Karpas-422 (cell line): ENCODE results near the gene ZFAND5. TPM values are rescaled to one million over a fixed set of nuclear protein-coding genes. Genes with fewer than 3 reads are reported as not detected.

ENCODE experiments used
- DNase-seq: peaks from one replicate; pipeline ENCODE4 v3.0.0-alpha.2; 2015
- H2AFZ ChIP-seq: fragments of 200-600 bp; sonication (generic); 2 replicates; pipeline ENCODE4 v1.6.1; 2014; ENCODE audit warnings: antibody characterized with exemption, low read length, mixed read lengths
- H3K27ac ChIP-seq: fragments of 200-600 bp; sonication (generic); 2 replicates; pipeline ENCODE4 v1.5.1; 2014; ENCODE audit warnings: mild to moderate bottlenecking, low read length, moderate library complexity
- H3K27me3 ChIP-seq: fragments of 200-600 bp; sonication (generic); 2 replicates; pipeline ENCODE4 v1.6.1; 2014; ENCODE audit warnings: low read length, mixed read lengths
- H3K36me3 ChIP-seq: fragments of 200-600 bp; sonication (generic); 2 replicates; pipeline ENCODE4 v1.6.1; 2014; ENCODE audit warnings: low read length, mixed read lengths; ENCODE audit not compliant: insufficient read depth
- H3K4me1 ChIP-seq: fragments of 200-600 bp; sonication (generic); 2 replicates; pipeline ENCODE4 v1.6.1; 2014; ENCODE audit warnings: mild to moderate bottlenecking, low read length, mixed read lengths
- H3K4me2 ChIP-seq: fragments of 200-600 bp; sonication (generic); 2 replicates; pipeline ENCODE4 v1.6.1; 2014; ENCODE audit warnings: low read length, low read depth, mild to moderate bottlenecking; ENCODE audit not compliant: poor library complexity, severe bottlenecking
- H3K4me3 ChIP-seq: fragments of 200-600 bp; sonication (generic); 2 replicates; pipeline ENCODE4 v1.5.1; 2014; ENCODE audit warnings: mild to moderate bottlenecking, antibody characterized with exemption, low read length, mixed read lengths
- H3K79me2 ChIP-seq: fragments of 200-600 bp; sonication (generic); 2 replicates; pipeline ENCODE4 v1.6.1; 2014; ENCODE audit warnings: mild to moderate bottlenecking, low read length, mixed read lengths
- H3K9ac ChIP-seq: fragments of 200-600 bp; sonication (generic); 2 replicates; pipeline ENCODE4 v1.6.0; 2014; ENCODE audit warnings: low read length
- H3K9me2 ChIP-seq: fragments of 200-600 bp; sonication (generic), shearing (Covaris generic); replicated peaks from 2 replicates; pipeline ENCODE4 v1.6.0; 2014; ENCODE audit warnings: mild to moderate bottlenecking, low read length, moderate library complexity; ENCODE audit not compliant: insufficient read depth
- H3K9me3 ChIP-seq: fragments of 300-700, 200-600 bp; sonication (generic); 2 replicates; pipeline ENCODE4 v1.6.1; 2014; ENCODE audit warnings: low read length, mixed read lengths
- H4K20me1 ChIP-seq: fragments of 200-600 bp; sonication (generic); 2 replicates; pipeline ENCODE4 v1.6.1; 2014; ENCODE audit warnings: mild to moderate bottlenecking, antibody characterized with exemption, low read length, low read depth; ENCODE audit not compliant: insufficient read depth
- total RNA-seq: library from RNA; depleted of rRNA; stranded (reverse); fragments of >200 nt; shearing (Covaris generic); gene quantifications from 2 replicates; pipeline ENCODE4 v1.2.3, GENCODE V29; 2014; ENCODE audit warnings: low replicate concordance

Gene ZFAND5
- total RNA-seq, 1 experiment from 2014 or later: 46.4 TPM

DNA sequence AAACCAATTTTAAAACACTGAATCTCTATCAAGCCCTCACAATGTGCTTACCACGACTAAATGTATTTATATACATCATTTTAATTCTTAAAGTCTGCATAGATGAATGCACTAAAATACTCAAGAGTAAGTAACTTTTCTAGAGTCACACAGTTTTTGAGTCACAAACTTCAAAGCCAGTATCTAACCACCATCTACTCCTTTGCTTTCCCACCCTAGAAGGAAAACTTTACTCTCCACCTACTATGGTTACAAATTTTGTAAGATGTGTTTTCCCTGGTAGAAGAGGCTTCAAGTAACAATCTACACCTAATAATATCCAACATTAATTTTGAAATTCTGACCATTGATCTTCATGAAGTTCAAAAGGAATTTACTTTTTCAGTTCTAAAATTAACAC lies 18.7 kb downstream of the ZFAND5 start:
- Histone ChIP-seq H3K79me2 (no peaks in the 10 kb centered on the region), H3K4me3 (no peak overlapping the region), H3K27me3 (no peaks in the 10 kb centered on the region), H3K27ac (no peak overlapping the region), H3K9me3 (no peaks in the 10 kb centered on the region), H3K36me3 (no peaks in the 10 kb centered on the region), H3K9ac (no peak overlapping the region), H4K20me1 (no peaks in the 10 kb centered on the region), H2AFZ (no peak overlapping the region), H3K4me1 (no peaks in the 10 kb centered on the region), H3K4me2 (no peak overlapping the region), H3K9me2 (no peaks in the 10 kb centered on the region)
- DNase-seq: no peak

DNA sequence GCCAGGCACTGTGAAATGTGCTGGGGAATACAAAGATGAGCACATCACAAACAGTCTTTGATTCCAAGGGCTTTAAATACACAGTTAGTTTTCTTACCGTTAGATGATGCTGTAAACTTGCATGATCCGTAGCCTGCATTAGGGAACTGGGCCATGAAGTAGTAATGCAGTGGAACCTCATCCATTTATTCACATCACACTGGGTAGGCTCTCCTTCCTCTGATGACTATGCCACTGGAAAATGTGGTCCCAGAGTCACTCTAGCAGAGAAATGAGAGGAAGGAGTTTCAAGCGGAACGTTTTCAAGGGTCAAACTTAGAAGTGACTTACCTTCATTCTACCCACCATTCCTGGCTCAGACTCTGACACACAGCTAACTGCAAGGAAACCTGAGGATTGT lies 26.4 kb downstream of the ZFAND5 start:
- H3K79me2 ChIP-seq: no peaks in the 10 kb centered on the region
- H3K27ac ChIP-seq: no peak overlapping the region
- no peak overlapping the region for H3K4me2 ChIP-seq
- H3K9me2 ChIP-seq: no peaks in the 10 kb centered on the region
- no peak overlapping the region for H3K9ac ChIP-seq
- H3K9me3 ChIP-seq: no peaks in the 10 kb centered on the region
- no peak for DNase-seq
- no peak overlapping the region for H3K4me3 ChIP-seq
- H3K36me3 ChIP-seq: no peaks in the 10 kb centered on the region
- no peaks in the 10 kb centered on the region for H4K20me1 ChIP-seq
- H3K4me1 ChIP-seq: no peaks in the 10 kb centered on the region
- H2AFZ ChIP-seq: no peak overlapping the region
- H3K27me3 ChIP-seq: no peaks in the 10 kb centered on the region

DNA sequence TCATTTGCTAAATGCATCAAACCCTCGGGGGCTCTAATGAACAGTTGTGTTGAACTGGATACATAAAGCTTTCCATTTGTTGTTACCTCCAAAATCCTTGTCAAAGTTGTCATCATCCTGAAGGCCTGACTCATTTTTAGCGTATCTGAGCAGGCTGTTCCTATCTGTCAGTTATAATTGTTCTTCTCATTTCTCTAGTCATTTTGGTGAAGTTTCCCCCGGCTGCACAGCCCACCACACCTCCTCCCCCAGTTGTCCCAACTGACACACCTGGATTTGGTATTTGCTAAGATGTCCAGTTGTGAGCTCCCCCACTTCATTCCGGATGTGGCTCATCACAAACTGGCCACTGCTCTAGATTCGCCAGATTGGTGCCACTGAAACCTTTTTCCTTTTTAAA lies 27.7 kb downstream of the ZFAND5 start:
- no peak overlapping the region for H3K4me3 ChIP-seq
- H3K27me3 ChIP-seq: no peaks in the 10 kb centered on the region
- no peak for DNase-seq
- H3K4me1 ChIP-seq: no peaks in the 10 kb centered on the region
- no peak overlapping the region for H3K9ac ChIP-seq
- no peak overlapping the region for H2AFZ ChIP-seq
- no peaks in the 10 kb centered on the region for H4K20me1 ChIP-seq
- no peaks in the 10 kb centered on the region for H3K9me2 ChIP-seq
- H3K79me2 ChIP-seq: no peaks in the 10 kb centered on the region
- no peaks in the 10 kb centered on the region for H3K36me3 ChIP-seq
- no peaks in the 10 kb centered on the region for H3K9me3 ChIP-seq
- no peak overlapping the region for H3K27ac ChIP-seq
- H3K4me2 ChIP-seq: no peak overlapping the region

DNA sequence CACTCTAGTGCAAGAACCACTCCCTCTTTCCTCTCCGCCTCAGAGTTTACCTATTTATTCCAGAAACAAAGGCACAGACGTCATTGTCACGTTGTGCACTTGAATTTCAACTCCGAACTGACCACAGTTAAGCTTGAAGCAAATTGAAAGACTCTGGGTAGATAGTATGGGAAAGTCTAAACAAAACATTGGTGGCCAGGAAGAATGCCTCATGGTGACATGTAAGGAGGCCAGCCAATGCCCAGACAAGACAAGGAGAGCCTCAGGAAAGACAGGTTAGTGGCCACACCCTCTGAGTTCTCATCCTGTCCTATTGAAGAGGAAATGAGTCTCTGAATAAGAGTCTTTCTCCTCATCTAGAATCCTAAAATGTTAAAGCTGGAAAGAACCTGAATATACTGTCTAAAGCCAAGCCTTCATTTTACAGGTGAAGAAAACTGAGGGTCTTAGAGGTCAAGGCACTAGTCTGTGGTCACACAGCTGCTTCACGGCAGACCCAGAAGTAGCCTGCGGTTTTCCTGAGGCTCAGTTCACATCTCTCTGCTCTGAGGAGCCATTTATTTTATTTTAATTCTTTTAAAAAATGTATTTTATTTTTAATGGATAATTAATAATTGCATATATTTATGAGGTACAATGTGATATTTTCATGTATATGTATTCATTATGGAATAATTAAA lies 30.2 kb downstream of the ZFAND5 start:
- H3K27me3 ChIP-seq: no peaks in the 10 kb centered on the region
- H3K9me2 ChIP-seq: no peaks in the 10 kb centered on the region
- no peak overlapping the region for H3K27ac ChIP-seq
- no peak overlapping the region for H2AFZ ChIP-seq
- no peaks in the 10 kb centered on the region for H3K79me2 ChIP-seq
- no peak overlapping the region for H3K4me2 ChIP-seq
- H3K4me1 ChIP-seq: no peaks in the 10 kb centered on the region
- no peak overlapping the region for H3K4me3 ChIP-seq
- no peaks in the 10 kb centered on the region for H3K9me3 ChIP-seq
- DNase-seq: no peak
- no peak overlapping the region for H3K9ac ChIP-seq
- H3K36me3 ChIP-seq: no peaks in the 10 kb centered on the region
- no peaks in the 10 kb centered on the region for H4K20me1 ChIP-seq

DNA sequence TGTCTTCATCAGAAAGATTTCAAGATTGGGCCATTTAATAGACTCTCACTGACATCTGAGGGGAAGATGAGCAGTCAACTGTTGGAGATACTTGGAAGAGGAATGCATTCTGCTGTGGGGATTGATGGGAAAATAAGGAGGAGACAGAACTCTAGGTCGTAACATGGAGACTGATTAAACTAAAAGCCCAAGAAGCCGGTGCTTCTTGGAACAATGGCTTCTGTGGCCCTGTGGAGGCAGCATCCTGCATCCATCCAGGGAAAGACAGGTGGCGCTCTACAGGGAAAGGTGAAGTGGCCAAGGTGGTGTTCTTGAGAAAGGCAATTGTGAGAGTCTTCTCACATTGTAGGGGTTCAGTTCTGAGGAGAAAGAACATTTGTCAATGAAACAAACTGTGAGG lies 31.3 kb downstream of the ZFAND5 start:
- H3K4me2 ChIP-seq: no peak overlapping the region
- no peaks in the 10 kb centered on the region for H3K27me3 ChIP-seq
- no peak overlapping the region for H3K27ac ChIP-seq
- H3K4me3 ChIP-seq: no peak overlapping the region
- peak; percentile 53 for DNase-seq
- H3K36me3 ChIP-seq: no peaks in the 10 kb centered on the region
- H4K20me1 ChIP-seq: no peaks in the 10 kb centered on the region
- H3K9me2 ChIP-seq: no peaks in the 10 kb centered on the region
- H3K9ac ChIP-seq: no peak overlapping the region
- no peak overlapping the region for H2AFZ ChIP-seq
- H3K4me1 ChIP-seq: no peaks in the 10 kb centered on the region
- H3K9me3 ChIP-seq: no peaks in the 10 kb centered on the region
- no peaks in the 10 kb centered on the region for H3K79me2 ChIP-seq

DNA sequence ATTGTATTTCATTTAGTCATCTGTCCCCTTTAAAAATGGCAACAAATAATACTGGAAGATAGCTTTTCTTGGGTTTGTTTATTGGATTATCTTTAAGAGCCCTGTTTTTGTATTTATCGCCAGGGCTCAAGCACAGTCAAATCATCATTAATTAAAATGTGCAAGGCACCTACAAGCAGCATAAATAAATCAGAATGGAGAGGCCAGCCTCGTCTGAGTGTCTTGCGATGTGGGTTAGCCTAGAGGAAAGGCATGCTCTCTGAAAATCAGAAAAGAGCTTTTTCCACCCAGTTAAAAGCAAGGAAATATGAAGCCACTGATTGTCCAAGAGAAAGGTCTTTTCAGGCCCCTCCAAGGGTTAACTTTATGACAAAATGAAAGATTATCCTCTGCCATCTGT lies 31.8 kb downstream of the ZFAND5 start:
- H3K27ac ChIP-seq: no peak overlapping the region
- H3K4me2 ChIP-seq: no peak overlapping the region
- no peak for DNase-seq
- H3K4me3 ChIP-seq: no peak overlapping the region
- H3K9me2 ChIP-seq: no peaks in the 10 kb centered on the region
- H3K9me3 ChIP-seq: no peaks in the 10 kb centered on the region
- no peaks in the 10 kb centered on the region for H3K79me2 ChIP-seq
- H4K20me1 ChIP-seq: no peaks in the 10 kb centered on the region
- H3K27me3 ChIP-seq: no peaks in the 10 kb centered on the region
- no peak overlapping the region for H2AFZ ChIP-seq
- no peak overlapping the region for H3K9ac ChIP-seq
- H3K36me3 ChIP-seq: no peaks in the 10 kb centered on the region
- no peaks in the 10 kb centered on the region for H3K4me1 ChIP-seq

DNA sequence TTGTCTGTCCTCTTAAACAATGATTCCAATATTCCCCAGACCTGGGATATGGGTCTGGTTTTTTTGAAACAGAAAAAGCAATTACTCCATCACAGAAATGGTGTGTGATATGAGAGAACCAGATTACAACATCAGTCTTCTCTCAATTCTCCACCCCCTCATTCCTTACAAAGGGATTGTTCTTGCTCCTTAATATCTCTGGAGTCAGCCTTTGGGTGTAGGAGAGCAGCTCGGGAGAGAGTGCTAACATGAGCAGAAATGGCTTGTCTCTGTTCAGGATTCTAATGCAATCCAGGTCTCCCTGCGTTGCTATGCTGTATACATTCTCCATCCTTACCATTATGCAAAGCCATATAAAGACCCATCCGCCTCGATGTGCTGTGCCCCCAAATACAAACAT lies 32.7 kb downstream of the ZFAND5 start:
- Histone ChIP-seq H3K79me2 (no peaks in the 10 kb centered on the region), H3K27ac (no peak overlapping the region), H3K9me2 (no peaks in the 10 kb centered on the region), H4K20me1 (no peaks in the 10 kb centered on the region), H2AFZ (no peak overlapping the region), H3K4me1 (no peaks in the 10 kb centered on the region), H3K27me3 (no peaks in the 10 kb centered on the region), H3K4me3 (no peak overlapping the region), H3K9ac (no peak overlapping the region), H3K36me3 (no peaks in the 10 kb centered on the region), H3K4me2 (no peak overlapping the region), H3K9me3 (no peaks in the 10 kb centered on the region)
- no peak for DNase-seq

DNA sequence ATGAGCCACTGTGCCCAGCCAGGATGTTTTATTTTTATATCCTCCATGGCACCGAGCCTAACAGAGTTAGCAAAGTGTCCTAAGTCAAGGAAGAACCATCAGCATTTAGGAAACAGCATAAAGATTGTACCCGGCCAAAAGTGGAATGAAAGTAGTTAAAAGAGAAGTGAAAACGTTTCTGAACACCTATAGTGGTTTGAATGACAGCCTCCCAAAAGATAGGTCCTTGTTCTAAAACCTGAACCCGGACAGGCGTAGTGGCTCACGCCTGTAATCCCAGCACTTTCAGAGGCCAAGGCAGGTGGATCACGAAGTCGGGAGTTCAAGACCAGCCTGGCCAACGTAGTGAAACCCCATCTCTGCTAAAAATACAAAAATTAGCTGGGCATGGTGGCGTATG lies 37.4 kb downstream of the ZFAND5 start:
- no peaks in the 10 kb centered on the region for H3K4me1 ChIP-seq
- H3K36me3 ChIP-seq: no peaks in the 10 kb centered on the region
- no peak overlapping the region for H3K9ac ChIP-seq
- H3K9me2 ChIP-seq: no peaks in the 10 kb centered on the region
- H3K27ac ChIP-seq: no peak overlapping the region
- H3K4me2 ChIP-seq: no peak overlapping the region
- no peaks in the 10 kb centered on the region for H3K79me2 ChIP-seq
- H2AFZ ChIP-seq: no peak overlapping the region
- H3K4me3 ChIP-seq: no peak overlapping the region
- no peaks in the 10 kb centered on the region for H4K20me1 ChIP-seq
- DNase-seq: no peak
- no peaks in the 10 kb centered on the region for H3K9me3 ChIP-seq
- no peaks in the 10 kb centered on the region for H3K27me3 ChIP-seq

DNA sequence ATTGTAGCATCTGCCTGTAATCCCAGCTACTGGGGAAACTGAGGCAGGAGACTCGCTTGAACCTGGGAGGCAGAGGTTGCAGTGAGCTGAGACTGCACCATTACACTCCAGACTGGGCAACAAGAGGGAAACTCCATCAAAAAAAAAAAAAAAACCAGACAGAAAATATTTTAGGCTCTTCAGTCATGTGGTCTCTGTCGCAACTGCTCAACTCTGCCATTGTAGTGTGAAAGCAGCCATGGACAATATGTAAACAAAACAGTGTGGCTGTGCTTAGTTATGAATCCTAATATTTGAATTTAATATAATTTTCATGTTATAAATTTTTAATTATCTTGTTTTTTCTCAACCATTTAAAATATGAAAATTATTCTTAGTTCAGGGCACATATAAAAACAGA lies 38.4 kb downstream of the ZFAND5 start:
- H3K4me1 ChIP-seq: no peaks in the 10 kb centered on the region
- no peaks in the 10 kb centered on the region for H3K9me3 ChIP-seq
- DNase-seq: no peak
- H3K36me3 ChIP-seq: no peaks in the 10 kb centered on the region
- no peaks in the 10 kb centered on the region for H3K27me3 ChIP-seq
- H2AFZ ChIP-seq: no peak overlapping the region
- H4K20me1 ChIP-seq: no peaks in the 10 kb centered on the region
- no peak overlapping the region for H3K4me2 ChIP-seq
- no peak overlapping the region for H3K9ac ChIP-seq
- no peaks in the 10 kb centered on the region for H3K79me2 ChIP-seq
- H3K9me2 ChIP-seq: no peaks in the 10 kb centered on the region
- H3K27ac ChIP-seq: no peak overlapping the region
- H3K4me3 ChIP-seq: no peak overlapping the region
